Fibroblast of skin of left quadriceps (primary cell): Measurements from ENCODE around the gene IDH2.

ENCODE experiments used
- DNase-seq, 2 experiments: peaks; one replicate each; pipeline ENCODE4 v3.0.0-alpha.2; 2013; ENCODE audit warnings: low read depth in 2 of 2

The IDH2 gene

DNA sequence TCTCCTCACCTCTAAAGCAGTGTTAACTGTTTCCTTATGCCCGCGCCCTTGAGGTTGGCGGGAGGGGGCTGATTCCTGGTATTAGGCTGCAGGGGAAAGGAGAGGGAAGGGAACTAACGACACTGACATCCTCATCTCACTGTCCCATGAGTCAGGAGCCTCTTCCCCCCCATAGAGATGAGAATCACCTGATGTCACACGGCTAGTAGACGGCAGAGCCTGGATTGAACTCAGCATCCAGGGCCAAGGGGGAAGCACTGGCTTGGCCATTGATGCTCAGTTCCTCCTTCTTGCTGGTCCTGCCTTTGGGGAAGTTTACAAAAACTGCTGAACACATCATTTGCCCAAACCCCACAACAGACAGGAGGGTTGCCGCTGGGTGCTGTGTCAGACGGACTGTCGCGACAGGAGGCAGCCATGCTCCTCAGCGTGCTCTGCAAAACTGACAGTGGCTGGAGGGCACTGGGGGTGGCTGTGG is 38.5 kb downstream of the IDH2 start:
- no peak for DNase-seq

DNA sequence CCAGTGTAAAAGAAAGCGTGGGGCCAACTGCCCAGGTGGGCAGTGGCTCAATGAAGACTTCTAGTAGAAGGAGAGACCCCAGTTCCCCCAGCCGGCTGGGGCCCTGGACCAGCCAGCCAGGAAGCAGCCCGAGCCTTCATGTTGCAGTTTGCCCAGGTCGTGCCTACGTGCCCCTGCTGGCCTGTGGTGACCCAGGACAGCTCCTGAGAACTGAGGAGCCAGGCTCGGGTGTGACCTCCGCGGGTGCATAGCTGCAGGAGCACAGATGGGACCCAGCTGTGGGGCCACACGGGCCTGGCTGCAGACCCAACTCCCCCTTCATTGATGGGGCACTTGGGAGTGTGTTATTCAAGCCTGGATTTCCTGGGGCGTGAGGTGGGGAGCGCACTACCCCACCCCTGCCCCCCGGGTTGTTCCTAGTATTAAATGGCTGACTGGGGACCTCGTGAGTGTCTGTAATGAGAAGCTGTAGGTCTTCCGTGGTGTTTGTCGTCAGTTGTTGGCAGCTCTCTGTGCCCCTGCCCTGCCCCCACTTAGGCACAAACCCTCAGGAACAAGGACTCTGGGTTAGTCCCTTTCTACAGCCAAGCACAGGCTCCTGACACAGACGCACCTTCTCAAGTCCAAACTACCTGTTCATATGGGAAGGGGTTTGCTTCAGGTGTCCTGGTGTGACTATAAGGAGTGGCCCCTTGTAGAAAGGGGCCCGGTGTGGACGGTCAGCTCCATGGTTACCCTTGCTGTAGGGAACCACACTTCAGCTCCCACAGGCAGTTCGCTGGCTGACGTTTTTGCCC is 39.1 kb downstream of the IDH2 start:
- DNase-seq, result no peak

DNA sequence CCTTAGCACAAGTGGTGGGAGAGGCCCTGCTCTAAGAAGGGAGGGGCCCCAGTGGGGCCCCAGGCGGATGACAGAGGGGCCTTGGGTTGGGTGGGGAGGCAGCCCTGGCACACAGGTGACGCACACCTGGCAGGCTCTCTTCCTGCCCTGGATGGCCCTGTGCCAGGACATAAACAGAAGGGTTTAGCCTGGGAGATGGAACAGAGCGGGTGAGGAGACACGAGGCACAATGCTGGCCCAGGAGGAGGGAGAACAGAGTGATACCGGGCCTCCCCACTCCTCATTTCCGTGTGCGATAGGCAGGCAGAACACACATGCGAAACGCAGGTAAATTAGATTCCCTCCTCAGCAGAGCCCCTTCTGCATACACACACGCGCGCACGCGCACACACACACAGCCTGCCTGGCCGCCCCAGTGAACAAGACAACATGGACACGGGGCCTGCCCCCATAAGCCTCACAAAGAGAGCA is 39.8 kb downstream of the IDH2 start:
- no peak for DNase-seq

DNA sequence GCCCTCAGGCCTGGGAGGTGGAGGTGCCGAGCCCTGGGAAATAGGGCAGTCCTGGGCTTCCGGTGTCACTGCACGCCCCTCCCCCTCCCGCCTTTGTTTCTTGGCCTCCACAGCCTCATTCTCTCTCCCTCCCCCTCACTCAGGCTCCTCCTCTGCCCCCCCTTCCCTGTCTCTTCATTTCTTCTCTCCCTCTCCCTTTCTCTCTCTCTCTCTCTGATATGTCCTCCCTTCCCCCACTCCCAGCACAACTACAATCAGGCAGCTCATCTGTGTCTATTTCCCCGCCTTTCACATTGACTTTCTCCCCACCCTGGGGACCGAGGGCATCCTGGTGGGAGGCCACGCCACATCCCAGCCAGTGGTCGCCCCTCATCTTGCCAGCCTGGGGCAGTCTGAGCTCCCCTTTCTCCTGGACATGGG is 40.2 kb downstream of the IDH2 start:
- DNase-seq, result no peak

DNA sequence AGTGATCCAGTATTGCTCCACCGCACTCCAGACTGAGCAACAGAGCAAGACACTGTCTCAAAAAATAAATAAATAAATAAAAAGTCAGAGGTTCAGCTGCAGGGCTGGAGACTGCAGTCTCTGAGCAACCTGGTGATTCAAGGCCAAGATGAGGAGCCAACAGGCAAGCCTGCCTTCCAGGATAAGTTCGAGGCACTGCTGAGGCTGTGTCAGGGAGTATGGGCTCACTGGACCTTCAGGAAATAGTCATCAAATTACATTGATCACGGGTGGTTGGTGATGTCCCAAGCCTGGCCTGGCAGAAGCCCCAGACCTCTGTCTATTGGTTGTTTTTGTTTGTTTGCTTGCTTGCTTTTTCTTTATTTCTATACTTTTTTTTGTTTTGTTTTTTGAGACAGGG is 41.5 kb downstream of the IDH2 start:
- DNase-seq, result no peak

DNA sequence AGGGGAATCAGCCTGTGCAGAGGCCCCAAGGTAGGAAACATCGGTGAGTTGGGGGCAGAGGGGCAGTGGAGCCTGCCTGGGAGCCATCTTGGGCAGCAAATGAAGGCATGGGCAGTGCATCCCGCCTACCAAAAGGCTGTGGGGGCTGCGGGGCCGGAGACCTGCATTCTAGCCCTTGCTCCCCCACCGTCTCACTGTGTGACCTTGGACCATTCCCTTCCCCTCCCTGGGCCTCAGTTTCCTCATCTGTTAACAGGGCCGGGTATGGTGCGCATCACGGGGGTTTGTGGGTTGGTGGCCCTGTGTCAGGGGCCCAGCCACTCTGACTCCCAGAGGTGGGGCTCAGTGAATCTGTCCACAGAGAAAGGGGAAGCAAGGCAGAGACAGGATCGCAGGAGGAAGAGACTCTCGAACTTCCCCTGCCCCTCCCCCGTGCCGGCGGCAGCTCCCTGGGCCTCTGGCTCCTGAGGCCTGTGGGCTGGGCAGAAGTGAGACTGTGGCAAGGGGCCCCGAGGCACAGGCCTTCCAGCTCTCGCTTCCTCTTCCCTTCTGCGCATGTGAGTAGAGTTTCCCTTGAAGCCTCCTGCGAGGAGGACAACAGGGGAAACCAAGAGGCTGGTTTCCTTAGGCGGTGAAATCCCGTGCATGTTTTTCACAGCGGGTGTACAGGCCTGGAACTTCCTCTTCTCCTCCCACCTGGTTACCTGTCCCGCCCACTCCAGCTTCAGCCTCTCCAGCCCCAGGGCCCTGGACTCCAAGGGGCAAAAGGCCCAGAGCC is 42.9 kb downstream of the IDH2 start:
- DNase-seq, result no peak

DNA sequence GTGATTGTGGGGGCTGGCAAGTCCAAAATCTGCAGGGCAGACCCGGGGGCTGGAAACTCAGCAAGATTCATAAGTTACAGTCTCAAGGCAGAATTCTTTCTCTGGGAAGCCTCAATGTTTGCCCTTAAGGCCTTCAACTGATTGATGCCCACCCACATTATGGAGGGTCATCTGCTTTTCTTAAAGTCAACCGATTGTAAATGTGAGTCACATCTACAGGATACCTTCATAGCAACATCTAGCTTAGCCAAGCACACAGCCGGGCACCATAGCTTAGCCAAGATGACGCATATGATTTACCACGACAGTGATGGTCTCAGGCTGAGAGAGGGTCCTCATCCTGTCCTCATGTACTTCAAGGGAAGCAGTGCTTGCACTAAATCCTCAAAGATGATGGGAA is 43.5 kb downstream of the IDH2 start:
- no peak for DNase-seq

DNA sequence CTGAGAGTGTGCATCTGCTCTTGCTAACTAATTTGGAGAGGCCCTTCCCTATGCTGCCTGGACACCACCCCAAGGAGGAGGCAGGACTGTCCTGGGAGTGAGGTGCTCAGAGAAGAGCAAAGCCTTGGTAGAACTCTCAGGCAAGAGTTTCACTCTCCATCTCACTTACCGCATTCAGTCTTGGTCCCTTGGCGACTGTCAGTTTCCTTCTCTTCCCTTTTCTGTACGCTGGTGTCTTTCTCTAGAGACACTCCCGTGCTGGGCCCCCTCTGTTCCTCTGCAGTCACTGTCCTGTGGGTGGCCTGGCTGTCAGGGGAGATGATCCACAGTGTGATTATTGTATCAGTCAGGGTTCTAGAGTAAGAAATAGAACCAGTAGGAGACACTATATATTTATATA is 44.0 kb downstream of the IDH2 start:
- DNase-seq, result no peak

DNA sequence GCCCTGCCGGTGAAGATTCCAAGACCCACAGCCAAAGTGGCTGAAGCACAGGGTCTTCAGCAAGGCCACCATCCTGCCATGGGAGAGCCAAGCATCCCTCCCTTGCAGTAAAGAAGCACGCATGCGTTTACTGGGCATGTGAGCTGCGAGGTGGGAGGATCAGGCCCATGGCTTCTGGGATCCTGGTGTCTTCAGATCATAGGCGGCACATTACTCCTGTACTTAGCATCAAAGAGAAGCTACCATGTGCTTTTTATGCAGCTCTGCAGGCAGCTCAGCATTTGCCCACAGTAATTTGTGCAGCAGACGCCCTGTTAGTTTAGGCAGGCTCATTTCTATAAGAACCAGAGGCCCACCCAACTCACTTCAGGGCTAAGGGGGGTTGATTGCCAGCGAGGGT is 45.7 kb downstream of the IDH2 start:
- DNase-seq, result no peak

DNA sequence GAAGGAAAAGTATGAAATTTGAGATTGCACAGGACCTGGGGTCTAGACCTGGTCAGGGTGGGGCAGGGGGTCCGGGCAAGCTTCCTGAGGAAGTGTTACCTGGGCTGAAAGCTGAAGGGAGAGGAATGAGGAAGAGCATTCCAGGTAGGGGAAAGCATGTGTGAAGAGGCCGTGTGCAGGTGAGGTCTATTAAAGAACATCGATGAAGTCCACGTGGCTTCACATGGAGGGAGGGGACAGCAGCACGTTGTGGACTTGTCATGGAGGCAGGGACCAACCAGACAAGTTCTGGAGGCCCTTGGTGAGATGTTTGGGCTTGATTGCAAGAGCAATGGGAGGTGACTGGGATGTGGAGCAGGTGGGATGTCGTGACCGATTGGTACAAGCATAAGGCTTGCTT is 47.1 kb downstream of the IDH2 start:
- no peak for DNase-seq

DNA sequence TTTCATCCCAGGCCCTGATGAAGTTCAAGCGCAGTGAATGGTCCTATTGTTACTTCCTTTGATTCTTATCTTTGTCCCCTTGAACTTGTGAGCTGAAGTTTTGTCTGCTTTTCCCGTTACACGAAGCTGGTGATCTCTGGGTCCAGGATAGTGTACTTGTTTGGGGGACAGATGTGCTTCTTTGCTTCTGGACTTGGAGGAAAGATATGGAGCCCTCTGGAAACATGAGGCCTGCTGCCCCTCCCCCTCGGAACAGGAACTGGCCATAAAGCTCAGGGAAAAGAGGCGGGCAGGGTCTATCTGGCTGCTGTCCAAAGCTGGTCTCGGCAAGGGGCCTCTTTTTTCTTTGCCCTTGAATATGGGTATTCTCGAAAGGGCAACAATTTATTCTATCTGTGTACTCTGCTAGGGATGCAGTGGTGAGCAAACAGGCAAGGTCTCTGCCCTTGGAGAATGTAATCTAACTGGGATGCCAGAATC is 47.6 kb downstream of the IDH2 start:
- DNase-seq, result no peak

DNA sequence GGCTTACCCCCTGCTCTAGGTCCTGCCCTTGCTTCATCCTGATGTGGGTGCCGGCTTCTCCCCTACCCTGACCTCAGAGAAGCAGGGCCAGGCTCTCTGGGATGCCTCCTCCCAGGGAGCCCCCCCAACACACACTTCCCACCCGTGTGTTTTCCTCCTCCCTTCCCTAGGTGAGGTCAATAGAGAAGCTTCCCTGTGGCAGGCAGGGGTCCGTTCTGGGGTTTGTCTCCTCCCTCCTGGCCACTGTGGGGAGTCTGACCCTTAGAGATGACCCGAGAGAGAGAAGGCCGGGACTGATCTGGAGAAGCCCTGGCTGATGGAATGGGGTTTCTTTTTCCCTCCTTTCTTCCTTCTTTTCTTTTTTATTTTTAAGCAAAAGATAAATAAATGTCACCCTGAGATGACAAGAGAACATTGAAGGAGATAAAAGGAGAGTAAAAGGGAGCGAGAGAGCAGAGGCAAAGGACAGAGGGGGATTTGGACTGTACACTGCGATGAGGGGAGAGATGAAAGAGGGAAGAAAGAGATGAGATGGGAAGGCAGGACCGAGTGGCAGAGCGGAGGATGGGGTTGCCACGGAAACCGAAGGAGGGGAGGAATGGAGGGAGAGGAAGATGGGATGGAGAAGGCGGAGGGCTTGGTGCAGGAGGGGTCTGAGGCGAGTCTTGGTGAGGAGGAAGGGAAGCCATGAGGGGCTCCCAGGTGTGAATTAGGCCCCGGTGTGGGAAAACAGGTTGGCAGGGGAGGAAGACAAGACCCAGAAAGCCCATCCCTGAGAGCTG is 48.4 kb downstream of the IDH2 start:
- DNase-seq, result no peak

DNA sequence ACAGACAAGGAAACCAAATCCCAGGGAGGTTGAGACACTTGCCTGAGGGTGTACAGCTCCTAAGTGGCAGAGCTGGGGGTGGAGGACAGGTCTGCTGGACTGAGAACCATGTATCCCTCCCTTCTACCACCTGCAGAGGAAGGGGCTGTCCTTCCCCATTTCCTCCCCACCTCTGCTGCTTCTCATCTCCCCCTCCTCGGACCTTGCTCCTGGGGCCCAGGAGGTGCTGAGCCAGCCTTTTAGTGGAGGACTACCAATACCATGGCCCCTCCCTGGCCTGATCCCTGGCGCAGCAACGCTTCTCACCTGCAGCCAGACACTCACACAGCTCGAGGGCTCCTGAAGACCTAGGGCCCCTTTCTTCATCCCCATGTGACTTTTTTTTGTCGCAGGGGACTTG is 50.4 kb downstream of the IDH2 start:
- DNase-seq, result no peak

DNA sequence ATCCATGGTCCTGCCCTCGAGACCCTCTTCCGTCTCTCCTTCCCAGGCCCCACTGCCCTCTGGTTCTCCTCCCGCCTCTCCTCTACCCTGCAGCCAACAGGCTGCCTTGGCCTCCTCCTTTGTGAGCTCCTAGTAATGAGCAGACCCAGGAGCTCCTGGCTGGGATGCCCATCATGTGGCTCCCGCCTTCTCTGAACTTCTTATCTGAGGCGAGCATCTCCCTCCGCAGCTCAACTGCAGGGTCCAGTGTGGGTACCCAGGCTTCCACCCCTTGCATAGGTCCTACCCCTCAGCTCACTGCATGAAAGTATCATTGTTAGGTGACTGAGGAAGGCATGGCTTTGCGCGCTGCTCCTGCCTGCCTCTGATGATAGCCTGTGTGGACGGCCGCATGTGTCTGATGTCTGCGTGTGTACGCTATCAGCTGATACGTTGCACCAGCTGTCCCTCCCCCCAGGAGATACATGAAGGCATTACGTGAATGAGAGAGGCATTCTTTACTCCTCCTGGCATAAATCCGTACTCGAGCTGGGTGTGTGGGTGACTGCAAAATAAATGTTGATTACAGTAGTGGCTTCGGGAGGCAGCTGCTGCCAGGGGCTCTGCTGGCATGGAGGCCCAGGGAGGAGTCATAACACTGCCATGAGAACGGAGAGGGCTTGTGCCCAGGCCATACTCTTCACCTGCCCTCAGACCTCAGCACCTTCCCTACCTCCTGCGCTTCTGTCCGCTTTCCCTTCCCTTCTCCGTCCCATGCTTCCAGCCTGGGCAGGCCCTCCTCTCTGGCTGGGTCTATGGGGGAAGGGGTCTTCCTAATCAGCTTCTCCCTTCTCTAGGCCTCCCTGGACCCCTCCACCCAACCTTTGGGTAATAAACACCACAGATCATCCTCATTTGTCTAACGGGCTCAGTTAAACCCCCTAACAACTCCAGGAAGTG is 52.3 kb downstream of the IDH2 start:
- no peak for DNase-seq

DNA sequence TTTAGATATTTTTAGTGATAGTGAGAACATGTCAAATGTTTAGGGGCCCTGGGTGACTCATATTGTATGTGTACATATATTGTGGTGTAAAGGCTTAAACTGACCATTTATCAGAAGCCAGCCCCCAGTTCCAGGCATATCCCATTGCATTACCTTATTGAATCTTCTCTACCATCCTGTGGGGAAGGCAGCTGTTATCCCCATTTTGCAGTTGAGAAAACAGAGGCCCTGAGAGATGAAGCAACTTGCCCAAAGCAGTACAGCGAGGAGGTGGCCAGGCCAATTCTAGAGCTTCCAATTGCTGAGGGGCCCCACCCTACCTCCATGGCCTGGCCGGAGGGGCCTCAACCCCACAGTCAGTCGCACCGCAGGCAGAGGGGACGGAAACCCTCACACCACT is 53.2 kb downstream of the IDH2 start:
- no peak for DNase-seq

DNA sequence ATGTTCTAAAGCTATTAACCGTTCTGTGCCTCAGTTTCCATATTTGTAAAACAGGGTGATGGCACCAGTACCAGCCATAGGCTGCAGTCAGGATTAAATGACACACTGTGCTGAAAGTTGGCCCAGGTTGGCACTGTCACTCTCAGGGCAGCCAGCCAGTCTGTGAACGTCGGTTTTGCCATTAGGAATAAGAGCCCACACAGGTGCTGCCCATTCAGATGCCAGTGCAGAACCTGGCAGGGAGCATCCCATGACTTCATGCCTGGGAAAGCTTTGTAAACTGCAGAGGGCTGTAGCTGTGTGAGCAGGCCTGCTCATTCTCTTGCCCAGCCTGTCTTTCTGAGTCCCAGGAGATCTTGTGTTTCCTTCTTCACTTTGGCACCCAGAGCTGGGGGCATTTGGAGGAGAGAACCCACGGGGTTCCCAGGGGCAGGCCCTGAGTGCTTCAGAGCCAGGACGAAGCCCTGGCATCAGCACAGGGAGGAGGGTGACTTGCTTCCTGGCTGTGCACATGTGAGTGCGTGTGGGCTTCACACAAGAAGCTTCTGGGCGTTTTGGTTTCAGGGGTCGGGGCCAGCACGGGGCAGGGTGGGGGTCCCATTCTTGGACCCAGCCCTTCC is 54.2 kb downstream of the IDH2 start:
- no peak for DNase-seq

DNA sequence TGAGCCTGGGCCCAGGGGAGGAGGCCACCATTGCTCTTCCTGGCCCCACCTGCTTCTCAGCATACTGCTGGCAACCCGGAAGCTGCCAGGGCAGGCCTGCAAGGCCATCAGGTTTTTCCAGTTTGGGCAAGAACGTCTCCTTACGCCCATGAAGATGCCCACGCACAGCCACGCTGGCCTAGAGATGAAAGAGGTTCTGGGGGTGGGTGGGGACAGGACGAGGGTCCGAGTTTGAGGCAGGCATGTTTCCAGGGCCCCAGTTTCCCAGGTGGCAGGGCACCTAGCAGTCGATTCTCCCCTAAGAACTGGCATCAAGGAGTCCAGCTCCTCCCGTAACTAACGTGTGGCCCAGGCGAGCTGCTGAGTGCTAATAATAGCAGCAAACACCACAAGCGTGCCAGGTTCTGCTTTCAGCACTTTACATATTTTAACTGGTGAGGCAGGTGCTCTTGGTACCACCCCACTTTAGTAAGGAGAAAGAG is 55.3 kb downstream of the IDH2 start:
- DNase-seq, result no peak

DNA sequence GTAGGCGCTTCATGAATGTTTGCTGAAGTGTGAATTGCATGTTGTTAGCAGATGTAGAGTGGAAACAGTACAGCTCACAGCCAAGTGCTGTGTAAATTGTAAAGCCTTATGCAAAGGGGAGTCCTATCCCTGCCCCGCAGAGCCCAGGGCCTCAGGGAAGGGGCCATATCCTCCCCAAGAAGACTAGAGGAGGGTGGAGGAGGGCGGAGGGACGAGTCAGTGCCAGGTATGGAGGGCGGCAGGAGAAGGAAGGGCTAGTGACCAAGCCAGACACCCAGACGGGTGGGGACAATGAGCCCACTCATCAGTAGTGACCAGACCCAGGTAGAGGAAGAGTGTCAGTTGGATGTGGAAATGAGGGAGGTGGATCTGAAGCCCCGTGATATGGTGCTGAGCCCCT is 56.0 kb downstream of the IDH2 start:
- DNase-seq, result no peak

DNA sequence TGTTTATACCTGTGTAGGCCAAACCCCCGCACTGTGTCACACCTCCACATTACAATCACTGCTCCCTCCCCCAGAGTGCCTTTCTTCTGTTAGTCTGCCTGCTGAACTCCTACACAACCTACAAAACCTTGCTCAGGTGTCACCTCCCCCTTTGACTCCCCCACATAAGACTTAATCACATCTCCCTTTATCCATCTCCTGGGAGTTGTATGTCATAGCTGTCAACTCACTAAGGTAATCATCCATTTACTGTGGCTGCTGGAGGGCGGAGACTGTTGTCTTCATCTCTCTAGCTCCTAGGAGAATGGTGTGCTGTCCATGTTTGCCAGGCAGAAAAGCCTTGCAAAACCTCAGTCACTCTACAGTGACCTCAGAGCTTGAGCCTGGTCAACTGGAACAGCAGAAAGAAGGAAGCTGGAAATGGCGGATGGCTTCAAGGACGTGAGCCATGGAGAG is 57.3 kb downstream of the IDH2 start:
- DNase-seq, result no peak

DNA sequence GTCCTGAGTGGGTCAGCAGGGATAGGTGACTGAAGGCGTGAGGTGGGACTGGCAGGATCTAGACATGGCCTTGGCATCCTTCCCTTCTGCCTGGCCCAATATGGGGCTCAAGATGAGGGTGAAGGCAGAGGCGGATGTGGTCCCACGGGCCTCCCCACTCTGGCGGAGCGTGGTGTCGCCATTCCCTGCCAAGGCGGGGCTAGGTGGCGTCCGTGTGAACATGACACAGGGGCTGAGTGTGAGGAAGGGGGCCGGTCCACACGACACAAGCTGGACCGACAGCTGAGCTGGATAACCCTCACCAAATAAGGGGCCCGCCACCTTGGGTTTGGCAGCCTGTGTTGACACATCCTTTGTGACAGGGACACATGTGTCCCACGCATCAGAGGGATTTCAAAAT is 58.1 kb downstream of the IDH2 start:
- no peak for DNase-seq
